ENCODE data around the gene ZNG1F.
"Not testable (repeated sequence)": the region's sequence is repeated elsewhere in the genome, so short reads cannot be mapped to it uniquely, and the experiment has no call there.

GRCh38 chr9:41087157-41087780, 101.8 kb downstream of the ZNG1F start:
- TF ChIP-seq, protein P1, sequence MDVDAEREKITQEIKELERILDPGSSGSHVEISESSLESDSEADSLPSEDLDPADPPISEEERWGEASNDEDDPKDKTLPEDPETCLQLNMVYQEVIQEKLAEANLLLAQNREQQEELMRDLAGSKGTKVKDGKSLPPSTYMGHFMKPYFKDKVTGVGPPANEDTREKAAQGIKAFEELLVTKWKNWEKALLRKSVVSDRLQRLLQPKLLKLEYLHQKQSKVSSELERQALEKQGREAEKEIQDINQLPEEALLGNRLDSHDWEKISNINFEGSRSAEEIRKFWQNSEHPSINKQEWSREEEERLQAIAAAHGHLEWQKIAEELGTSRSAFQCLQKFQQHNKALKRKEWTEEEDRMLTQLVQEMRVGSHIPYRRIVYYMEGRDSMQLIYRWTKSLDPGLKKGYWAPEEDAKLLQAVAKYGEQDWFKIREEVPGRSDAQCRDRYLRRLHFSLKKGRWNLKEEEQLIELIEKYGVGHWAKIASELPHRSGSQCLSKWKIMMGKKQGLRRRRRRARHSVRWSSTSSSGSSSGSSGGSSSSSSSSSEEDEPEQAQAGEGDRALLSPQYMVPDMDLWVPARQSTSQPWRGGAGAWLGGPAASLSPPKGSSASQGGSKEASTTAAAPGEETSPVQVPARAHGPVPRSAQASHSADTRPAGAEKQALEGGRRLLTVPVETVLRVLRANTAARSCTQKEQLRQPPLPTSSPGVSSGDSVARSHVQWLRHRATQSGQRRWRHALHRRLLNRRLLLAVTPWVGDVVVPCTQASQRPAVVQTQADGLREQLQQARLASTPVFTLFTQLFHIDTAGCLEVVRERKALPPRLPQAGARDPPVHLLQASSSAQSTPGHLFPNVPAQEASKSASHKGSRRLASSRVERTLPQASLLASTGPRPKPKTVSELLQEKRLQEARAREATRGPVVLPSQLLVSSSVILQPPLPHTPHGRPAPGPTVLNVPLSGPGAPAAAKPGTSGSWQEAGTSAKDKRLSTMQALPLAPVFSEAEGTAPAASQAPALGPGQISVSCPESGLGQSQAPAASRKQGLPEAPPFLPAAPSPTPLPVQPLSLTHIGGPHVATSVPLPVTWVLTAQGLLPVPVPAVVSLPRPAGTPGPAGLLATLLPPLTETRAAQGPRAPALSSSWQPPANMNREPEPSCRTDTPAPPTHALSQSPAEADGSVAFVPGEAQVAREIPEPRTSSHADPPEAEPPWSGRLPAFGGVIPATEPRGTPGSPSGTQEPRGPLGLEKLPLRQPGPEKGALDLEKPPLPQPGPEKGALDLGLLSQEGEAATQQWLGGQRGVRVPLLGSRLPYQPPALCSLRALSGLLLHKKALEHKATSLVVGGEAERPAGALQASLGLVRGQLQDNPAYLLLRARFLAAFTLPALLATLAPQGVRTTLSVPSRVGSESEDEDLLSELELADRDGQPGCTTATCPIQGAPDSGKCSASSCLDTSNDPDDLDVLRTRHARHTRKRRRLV (CRISPR knock-in tag; IDR thresholded peaks at IDR 0.05) = not testable (repeated sequence)
- not testable (repeated sequence) for TF ChIP-seq MTA3 (CRISPR knock-in tag; IDR thresholded peaks at IDR 0.05); CAMTA2 (CRISPR knock-in tag; IDR thresholded peaks at IDR 0.05; ENCODE audit: borderline replicate concordance); EZH2 (conservative IDR thresholded peaks at IDR 0.05; ENCODE audit: low read depth, low read length); POLR2A (IDR thresholded peaks at IDR 0.05; ENCODE audit: insufficient read depth in 1 of 2, low read depth in 2 of 2, low read length in 2 of 2); USF2 (IDR thresholded peaks at IDR 0.05; ENCODE audit: low read depth, low read length); USF2 (CRISPR knock-in tag; IDR thresholded peaks at IDR 0.05; ENCODE audit: borderline replicate concordance); POLR2AphosphoS5 (IDR thresholded peaks at IDR 0.05; ENCODE audit: low read depth, low read length); ZNF496 (CRISPR knock-in tag; IDR thresholded peaks at IDR 0.05; ENCODE audit: insufficient replicate concordance)

All from HepG2 (cell line).